GM18858 (cell line): ENCODE measurements around the gene RCOR1.
"Not testable (repeated sequence)": the region's sequence is repeated elsewhere in the genome, so short reads cannot be mapped to it uniquely, and the experiment has no call there.

Source experiments
- ATAC-seq: cut with Tn5 transposase; IDR thresholded peaks from one replicate; pipeline ENCODE4 v1.9.1; 2021; ENCODE audit not compliant: unreplicated experiment

RCOR1 gene

DNA sequence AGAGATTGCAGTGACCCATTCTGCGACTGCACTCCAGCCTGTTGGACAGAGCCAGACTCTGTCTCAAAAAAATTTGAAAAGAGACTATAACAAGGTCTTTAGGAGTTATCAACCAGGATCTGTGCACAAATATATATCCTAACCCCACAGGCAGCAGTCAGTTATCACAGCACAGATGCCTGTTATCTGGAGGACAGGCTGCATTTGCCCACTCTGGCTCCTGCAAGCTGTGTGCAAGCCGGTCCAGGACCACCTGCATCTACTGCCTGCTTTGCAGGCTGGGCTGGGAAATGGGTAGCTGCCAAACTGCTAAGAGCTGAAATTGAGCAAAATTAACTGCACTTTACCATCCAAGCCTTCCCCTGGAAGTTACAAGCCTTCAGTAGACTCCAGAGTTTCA lies 21.4 kb upstream of the RCOR1 start:
- no peak for ATAC-seq

DNA sequence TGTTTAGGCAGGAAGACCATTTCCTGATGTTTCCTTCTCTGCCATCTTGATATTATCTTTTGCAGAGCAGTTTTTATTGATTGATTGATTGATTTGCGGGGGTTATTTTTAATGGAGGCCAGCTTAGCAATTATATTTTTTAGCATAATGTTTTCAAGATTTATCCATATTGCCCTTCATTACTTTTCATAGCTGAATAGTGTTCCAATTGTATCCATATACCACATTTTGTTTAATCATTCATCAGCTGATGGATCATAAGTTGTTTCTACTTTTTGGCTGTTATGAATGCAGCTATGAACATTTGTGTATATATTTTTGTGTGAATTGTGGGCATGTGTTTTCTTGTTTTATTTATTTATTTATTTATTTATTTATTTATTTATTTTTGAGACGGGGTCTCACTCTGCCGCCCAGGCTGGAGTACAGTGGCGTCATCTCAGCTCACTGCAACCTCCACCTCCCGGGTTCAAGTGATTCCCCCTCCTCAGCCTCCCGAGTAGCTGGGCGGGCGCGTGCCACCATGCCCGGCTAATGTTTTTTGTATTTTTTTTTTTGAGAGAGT lies 20.9 kb upstream of the RCOR1 start:
- no peak for ATAC-seq

DNA sequence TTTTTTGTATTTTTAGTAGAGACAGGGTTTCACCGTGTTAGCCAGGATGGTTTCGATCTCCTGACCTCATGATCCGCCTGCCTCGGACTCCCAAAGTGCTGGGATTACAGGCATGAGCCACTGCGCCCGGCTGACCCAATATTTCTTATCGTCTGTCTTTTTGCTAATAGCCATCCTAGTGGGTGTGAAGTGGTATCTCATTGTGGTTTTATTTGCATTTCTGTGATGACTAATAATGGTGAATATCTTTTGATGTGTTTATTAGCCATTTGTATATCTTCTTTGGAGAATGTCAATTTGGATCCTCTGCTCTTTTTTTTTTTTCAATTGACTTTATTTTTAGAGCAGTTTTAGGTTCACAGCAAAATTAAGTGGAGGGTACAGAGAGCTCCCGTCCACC lies 19.3 kb upstream of the RCOR1 start:
- ATAC-seq, result not testable (repeated sequence)

DNA sequence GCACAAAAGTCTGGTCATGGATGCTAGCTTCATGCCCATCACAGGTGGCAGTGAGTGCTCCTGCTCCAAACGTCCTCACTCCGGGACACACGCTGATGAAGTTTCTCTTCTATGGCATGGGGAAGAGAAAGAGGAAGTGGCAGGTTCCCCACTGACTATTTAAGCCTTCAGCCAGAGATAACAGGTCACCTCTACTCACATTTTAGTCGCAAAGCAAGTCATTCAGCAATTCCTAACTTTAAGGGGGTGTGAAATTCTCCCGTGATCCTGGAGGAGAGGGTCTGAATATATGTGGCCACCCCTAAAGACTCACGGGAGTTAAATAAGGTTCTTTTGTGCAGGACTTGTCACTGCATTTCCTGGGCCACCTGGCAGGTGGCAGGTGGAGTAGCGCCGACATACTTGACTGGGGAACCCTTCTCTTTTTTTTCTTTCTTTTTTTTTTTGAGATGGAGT lies 18.8 kb upstream of the RCOR1 start:
- ATAC-seq, result no peak

DNA sequence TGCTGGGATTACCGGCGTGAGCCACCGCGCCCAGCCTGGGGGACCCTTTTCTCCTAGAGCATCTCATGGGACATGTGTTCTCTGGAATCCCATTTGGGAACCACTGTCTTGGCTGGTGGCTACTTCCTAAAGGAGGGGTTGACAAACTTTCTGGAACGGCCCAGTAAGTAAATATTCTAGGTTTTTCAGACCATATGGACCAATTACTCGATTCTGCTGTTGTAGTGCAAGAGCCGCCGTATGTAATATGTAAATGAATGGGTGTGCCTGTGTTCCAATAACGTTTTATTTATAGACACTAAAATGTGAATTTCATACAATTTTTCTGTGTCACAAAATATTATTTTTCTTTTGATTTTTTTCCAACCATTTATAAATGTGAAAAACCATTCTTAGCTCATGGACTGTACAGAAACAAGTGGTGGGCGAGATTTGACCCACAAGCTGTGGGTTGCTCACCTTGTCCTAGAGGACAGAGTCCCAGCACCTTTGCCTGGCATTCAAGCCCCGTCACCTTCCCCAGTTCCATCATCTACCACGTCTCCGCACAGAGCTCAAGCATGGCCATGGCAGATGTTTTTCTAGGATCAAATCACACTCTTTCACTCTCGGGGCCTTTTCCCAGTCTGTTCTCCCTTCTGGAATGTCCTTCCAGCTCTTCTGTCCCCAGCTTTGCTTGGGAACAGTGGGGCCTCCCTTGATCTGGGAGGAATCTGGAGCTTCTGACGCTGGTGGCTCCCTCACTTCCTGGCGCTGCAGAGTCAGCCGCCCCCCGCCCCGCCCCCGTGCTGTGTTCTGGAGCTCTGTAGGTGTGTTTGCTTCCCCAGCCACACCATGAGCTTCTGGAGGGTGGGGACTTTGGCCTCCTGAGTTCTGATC lies 17.9 kb upstream of the RCOR1 start:
- no peak for ATAC-seq

DNA sequence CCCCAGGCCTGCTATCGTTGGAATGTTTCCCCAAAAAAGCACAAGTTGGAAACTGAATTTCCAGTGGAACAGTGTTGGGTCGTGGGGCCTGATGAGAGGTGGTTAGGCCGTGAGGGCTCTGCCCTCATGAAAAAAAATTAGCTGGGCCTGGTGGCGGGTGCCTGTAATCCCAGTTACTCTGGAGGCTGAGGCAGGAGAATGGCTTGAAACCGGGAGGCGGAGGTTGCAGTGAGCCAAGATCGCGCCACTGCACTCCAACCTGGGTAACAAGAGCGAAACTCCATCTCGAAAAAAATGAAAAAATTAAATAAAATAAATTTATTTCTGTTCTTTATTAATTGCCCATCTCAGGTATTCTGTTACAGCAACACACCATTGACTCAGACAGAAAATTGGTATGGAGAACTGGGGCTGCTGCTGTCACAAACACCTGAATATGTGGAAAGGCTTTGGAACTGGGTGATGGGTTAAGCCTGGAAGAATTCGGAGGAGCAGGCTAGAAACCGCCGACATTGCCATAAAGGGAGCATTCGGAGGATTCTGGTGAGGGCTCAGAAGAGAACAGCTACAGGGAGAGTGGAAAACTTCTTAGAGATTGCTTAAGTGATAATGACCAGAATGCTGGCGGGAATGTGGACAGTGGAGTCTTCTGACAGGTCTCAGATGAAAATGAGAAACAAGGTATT lies 17.1 kb upstream of the RCOR1 start:
- no peak for ATAC-seq

DNA sequence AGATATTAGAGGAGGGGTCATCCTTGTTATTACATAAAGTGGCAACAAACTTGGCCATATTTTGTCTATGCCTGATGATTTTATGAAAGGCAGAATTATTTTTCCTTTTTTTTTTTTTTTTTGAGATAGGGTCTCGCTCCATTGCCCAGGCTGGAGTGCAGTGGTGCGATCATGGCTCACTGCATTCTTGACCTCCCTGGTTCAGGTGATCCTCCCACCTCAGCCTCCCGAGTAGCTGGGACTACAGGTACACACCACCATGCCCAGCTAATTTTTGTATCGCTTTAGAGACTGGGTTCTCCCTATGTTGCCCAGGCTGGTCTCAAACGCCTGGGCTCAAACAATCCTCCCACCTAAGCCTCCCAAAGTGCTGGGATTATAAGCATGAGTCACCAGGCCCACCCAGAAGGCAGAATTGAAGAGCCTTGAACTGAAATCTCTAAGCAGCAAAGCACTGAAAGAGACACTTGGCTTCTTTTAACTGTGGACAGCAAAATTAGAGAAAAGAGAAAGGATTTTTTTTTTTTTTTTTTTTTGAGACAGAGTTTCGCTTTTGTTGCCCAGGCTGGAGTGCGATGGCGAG lies 16.5 kb upstream of the RCOR1 start:
- not testable (repeated sequence) for ATAC-seq

DNA sequence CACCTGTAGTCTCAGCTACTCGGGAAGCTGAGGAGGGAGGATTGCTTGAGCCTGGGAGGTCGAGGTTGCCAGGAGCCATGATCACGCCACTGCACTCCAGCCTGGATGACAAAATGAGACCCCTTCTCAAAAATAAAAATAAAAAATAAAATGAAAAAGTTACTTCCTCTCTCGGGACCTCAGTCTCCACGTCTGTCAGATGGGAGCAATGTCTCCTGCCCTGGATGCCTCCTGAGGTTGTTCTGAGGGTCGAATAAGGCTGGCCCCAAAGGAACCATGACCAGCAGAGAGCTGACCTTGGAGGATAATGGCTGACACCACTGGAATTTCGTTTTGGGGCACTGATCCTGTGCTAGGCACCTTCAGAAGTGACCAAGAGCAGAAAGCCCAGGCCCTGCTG lies 13.6 kb upstream of the RCOR1 start:
- ATAC-seq, result no peak

DNA sequence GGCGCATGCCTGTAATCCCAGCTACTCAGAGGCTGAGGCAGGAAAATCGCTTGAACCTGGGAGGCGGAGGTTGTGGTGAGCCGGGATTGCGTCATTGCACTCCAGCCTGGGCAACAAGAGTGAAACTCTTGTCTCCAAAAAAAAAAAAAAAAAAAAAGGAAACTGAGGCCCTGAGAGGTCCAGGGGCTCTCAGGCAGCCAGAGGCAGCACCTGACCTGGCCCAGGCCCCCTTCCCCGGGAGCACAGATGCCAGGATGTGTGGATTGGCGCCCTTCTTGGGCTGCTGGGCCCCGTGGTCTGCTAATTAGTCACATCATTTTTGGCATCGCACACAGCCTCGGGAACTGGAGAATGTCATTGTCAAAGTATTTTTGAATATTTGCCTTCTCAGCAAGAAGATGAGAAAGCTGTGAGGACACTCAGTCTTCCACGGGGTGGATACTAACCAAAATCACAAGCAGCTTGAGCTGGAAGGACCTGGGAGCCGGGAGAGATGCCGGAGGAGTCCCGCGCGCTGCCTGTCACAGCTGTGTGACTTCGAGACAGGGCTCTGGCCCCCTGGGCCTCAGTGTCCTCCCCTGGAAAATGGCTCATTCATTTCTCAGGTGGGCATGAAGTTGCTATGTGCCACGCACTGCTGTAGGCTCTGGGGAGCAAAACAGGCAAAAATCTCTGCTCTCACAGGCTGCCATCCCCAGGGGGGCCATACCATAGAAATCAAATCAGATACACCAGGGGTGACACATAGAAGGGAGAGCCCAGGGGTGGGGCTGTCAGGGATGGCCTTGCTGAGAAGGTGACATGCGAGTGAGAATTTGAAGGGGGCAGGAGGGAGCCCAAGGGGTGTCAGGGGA lies 12.5 kb upstream of the RCOR1 start:
- no peak for ATAC-seq

DNA sequence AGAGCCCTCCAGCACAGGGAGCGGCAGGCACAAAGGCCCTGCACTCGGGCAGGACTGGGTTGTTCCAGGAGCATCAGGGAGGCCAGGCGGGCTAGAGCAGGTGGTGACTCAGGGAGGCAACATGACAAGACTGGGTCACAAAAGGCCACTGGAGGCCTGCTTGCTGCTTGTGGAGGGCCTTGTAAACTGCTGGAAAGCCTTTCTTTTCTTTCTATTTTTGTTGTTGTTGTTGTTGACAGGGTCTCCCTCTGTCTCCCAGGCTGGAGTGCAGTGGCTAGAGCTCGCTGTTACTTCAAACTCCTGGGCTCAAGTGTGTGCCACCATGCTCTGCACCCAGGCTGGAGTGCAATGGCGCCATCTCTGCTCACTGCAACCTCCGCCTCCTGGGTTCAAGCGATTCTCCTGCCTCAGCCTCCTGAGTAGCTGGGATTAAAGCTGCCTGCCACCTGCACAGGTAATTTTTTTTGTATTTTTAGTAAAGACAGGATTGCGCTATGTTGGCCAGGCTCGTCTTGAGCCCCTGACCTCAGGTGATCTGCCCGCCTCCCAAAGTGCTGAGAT lies 11.8 kb upstream of the RCOR1 start:
- ATAC-seq, result no peak

DNA sequence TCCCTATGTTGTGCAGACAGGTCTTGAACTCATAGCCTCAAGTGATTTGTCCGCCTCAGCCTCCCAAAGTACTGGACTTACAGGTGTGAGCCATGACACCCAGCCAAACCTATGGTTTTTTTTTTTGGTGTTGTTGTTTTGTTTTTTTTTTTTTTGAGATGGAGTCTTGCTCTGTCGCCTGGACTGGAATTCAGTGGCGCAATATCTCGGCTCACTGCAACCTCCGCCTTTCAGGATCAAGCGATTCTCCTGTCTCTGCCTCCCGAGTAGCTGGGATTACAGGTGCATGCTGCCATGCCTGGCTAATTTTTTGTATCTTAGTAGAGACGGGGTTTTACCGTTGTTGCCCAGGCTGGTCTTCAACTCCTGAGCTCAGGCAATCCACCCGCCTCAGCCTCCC lies 11.3 kb upstream of the RCOR1 start:
- ATAC-seq, result no peak

DNA sequence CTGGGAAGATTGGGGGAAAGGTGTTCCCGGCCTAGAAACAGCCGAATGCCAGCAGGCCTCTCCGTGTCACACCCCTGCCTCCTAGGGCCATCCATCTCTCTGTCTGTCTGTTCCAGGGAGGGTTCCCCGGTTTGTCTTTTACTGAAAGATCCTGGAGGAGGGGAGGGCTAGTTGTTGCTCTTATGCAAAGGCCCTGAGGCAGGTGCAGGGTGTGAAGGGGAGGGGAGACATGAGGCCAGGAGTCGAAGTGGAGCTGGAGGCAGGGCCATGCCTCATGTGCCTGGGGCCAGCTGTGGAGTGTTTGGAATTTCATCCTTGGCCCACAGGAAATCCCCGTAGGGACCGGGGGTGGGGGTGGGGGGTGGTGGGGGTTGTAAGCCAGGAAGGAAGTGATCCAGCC lies 8.7 kb upstream of the RCOR1 start:
- no peak for ATAC-seq

DNA sequence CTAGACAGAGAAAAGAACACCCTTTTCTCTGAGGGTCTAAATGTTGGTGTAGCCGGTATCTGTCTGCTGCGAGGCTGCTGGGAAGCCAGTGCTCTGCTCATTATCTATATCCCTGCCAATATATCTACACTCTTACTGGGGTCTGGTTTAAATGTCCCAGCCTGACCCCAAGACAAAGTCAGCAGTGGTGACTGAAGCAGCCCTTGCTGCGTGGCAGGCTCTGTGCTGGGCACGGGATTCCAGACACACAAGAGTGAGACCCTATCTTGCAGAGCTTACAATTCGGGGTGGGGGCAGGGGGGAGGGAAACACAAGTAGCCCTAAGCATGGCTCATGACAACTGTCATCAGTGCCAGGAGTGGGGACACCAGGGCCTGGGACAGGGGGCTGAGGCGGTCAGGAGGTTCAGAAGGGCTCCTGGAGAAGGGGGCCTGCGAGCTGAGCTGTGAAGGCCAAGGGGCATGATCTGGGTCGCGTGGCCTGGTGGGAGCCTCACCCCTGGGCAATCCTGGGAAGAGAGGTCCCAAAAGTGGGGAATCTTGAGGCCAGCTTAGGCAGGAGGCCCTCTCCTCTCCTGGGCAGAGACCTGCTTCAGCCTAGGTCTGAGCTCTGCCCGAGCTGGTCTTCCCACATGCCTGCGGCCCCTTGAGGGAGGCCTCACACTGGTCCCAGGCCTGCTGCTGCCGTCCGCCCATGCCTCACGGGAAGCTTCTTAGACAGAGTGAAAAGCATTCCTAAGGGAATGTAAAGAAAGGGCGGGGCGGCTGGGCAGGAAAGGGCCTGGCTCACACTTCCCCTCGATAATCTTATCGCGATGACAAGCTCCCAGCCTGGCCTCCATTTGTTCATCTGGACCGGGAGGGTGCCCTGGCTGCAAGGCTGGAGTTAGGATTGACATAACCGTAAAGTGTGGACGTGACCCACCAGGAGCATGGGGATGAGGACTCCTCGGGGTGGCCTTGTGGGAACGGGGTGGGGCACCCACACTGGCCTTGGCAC lies 7.3 kb upstream of the RCOR1 start:
- no peak for ATAC-seq

DNA sequence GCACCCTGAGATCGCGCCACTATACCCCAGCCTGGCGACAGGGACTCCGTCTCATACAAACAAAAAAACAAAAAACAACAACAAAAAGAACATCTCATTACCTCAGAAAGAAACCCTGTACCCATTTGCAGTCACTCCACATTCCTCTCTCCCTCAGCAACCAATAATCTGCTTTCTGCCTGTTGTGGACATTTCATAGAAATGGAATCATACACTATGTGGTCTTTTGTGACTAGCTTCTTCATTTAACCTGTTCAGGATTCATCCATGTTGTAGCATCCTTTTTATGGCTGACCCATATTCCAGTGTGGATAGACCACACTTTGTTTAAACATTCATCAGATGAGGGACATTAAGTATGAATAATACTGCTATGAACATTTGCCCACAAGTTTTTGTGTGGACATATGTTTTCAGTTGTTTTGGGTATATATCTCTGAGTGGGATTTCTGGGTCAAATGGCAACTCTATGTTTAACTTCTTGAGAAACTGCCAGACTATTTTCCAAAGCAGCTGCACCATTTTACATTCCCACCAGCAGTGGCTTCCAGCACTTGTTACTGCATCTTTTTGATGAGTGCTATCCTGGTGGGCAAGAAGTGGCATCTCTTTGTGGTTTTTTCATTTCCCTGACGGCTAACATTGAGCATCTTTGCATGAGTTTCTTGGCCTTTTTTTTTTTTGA lies 5.9 kb upstream of the RCOR1 start:
- ATAC-seq, result no peak

DNA sequence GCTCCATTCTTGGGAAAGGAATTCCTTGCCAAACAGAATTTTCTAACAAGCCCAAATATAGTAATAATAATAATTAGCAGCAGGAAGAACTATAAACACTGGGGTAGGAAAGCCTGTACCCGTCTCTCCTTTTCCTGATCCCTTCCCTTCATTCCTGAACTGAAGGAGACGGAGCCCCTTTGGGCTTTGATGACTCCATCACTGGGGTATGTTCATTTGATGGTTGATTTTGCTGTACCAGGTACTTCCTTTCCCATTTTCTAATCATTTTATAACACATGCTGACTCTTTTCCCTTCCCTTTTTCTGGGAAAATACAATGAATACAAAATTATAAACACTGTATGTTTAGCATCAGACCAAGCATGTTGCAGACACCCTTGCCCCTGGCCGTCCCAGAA lies 3.6 kb upstream of the RCOR1 start:
- no peak for ATAC-seq

DNA sequence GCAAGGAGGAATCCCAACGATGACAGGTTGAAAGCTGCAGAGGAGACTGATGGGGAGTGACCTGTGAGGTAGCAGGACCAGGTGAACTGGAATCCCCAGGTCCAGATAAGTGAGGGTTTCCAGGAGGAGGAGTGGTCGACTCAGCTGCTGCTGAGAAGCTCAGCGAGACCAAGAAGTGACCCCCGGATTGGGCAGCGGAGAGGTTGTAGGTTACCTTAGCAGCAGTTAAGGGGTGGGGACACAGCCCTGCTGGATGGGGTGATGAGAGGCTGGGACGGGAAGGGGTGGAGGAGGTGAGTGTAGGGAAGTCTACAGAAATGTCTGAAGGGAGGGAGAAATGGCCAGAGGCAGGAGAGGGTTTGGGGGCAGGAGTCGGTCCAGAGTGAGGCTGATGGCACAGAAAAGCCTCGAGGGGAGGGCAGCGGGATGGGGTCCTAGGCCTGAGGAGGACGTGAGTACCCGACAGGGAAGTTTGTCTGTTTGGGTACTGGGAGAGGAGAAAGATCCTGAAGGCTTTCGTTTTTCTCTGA lies 2.6 kb upstream of the RCOR1 start:
- ATAC-seq, result no peak

DNA sequence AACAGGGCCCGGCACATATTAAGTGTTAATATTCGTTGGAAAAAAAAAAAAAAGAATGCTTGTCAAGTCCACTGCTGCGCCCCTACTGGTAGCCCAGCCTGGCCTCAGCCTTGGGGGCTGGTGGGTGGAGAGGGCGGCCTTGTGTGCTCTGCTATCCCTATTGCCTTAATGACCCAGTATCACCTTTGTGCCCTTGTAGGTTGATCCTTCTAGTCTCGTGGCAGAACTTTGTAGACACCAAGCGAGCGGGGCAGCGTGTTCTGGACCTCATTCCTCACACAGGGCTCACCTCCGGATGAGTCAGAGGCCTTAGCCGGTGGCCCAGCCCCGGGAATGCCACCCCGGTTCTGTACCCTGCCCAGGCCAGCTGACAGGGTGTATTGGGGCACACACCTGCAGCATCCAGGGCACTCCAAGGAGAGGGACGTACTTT lies 1.8 kb upstream of the RCOR1 start:
- no peak for ATAC-seq

DNA sequence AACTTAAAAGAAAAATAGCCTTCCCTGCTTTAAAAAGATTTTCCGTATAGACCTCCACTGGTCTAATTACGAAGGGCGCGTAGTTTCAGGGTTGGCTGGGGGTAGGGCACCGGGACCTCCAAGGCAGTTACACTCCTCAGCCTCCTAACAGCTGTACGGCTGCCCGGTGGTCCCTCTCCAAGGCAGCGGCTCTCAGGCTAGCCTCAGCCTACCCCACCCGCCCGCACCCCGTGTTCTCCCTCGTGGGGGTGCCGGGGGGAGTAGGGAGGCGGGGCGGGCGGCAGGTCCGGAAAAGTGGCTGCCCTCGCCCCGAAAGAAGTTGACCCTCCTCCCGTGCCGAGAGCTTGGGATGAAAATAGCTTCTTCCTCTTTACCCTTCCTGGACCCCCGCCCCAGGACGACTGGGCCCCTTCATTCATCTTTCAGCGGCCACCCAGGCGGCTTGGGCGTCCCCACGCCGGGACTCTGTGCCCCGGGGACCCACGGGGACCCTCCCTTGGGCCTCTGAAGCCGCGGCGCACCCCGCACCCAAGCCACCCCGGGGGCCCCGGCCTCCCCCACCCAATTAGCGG lies 991 bp upstream of the RCOR1 start:
- no peak for ATAC-seq
